ENCODE measurements around the gene KRTAP12-2. TPM values are rescaled to one million over a fixed set of nuclear protein-coding genes. Genes with fewer than 3 reads are reported as not detected.

KRTAP12-2 gene
- total RNA-seq, 4 donors from 2014 or later: not detected

DNA sequence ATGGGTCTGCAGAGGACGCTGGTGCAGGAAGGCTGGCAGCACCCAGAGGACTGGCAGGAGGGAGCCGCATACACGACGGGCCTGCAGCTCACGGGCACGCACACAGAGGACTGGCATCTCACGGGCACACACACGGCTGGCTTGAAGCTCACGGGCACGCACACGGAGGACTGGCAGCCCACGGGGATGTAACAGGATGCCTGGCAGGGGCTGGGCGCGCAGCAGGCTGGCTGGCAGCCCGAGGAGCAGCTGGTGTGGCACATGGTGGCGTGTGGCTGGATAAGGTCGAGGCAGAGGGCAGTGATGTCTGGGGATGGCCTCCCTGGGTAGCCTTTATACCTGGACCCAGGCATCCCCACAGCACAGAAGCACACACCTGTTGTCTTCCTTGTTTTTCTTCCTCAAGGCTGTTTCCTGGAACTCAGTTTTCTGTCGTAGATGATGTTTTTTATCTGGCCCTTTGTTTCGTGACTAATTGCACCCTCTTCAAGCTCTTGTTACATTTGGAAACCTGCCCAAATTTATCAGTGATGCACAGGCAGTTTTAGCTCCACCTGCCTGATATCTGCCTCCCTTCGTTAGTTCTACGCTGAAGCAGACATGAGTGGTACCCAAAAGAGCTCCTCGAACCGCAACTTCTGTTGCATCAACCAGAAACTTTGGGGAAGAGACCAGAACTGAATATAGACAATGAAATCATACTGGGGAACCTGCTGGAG, 15.3 kb upstream of the KRTAP12-2 start, which contains the start of gene KRTAP12-1:
KRTAP12-1 (minus strand) TSS at position 303 of the 719 bp plus-strand sequence; CDS start at position 263, 40 bp downstream.
- no peak within 1 kb of the TSS for H3K4me3 ChIP-seq
- no peaks in the 10 kb centered on the region for H3K9me3 ChIP-seq
- 77% methylated on average over 10 of the region's 23 CpGs for WGBS
- no peaks in the 10 kb centered on the region for H3K36me3 ChIP-seq
- H3K4me1 ChIP-seq: no peaks in the 10 kb centered on the region
- TF ChIP-seq, protein P1, sequence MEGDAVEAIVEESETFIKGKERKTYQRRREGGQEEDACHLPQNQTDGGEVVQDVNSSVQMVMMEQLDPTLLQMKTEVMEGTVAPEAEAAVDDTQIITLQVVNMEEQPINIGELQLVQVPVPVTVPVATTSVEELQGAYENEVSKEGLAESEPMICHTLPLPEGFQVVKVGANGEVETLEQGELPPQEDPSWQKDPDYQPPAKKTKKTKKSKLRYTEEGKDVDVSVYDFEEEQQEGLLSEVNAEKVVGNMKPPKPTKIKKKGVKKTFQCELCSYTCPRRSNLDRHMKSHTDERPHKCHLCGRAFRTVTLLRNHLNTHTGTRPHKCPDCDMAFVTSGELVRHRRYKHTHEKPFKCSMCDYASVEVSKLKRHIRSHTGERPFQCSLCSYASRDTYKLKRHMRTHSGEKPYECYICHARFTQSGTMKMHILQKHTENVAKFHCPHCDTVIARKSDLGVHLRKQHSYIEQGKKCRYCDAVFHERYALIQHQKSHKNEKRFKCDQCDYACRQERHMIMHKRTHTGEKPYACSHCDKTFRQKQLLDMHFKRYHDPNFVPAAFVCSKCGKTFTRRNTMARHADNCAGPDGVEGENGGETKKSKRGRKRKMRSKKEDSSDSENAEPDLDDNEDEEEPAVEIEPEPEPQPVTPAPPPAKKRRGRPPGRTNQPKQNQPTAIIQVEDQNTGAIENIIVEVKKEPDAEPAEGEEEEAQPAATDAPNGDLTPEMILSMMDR (IDR thresholded peaks at IDR 0.05): no peak
- TF ChIP-seq POLR2AphosphoS5 (IDR thresholded peaks at IDR 0.05): no peak
- no peak for TF ChIP-seq EP300 (IDR thresholded peaks at IDR 0.05)
- no peak for TF ChIP-seq POLR2A (IDR thresholded peaks at IDR 0.05; ENCODE audit: low read depth)
- DNase-seq (ENCODE audit: extremely low spot score): no peak
- intact Hi-C loops (cut with DNase I): no loop called here
- H3K27ac ChIP-seq (replicated peaks in 1 of 4): no peak within 1 kb of the TSS
- peaks cover 0 to 26% (median 0%) of the 10 kb centered on the region in 4 donors for H3K27me3 ChIP-seq

DNA sequence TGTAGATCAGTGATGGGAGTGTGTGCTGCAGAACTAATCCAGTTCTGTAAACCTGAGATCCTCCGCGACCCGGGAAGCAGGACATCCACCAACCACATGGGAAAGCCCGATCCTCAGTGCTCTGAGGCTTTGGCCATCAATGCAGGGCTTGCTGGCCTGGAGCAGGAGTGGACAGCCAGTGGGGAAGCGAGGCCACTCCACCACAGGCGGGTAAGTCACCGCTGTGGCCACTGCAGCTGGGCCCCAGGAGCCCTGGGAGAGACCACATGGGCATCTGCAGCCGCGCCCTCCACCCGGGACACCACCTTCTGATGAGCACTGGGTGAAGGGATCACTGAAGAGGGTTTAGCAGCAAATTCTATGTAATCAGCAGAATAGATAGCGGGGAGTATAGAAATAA, 14.4 kb upstream of the KRTAP12-2 start:
- no peak for TF ChIP-seq POLR2AphosphoS5 (IDR thresholded peaks at IDR 0.05)
- TF ChIP-seq EP300 (IDR thresholded peaks at IDR 0.05): no peak
- TF ChIP-seq POLR2A (IDR thresholded peaks at IDR 0.05; ENCODE audit: low read depth): no peak
- TF ChIP-seq, protein P1 (IDR thresholded peaks at IDR 0.05): no peak
- H3K9me3 ChIP-seq: no peaks in the 10 kb centered on the region
- H3K36me3 ChIP-seq: no peaks in the 10 kb centered on the region
- 81% methylated on average over 11 of the region's 11 CpGs for WGBS
- H3K4me3 ChIP-seq: no peak overlapping the region
- intact Hi-C loops (cut with DNase I): no loop called here
- peaks cover 0 to 17% (median 0%) of the 10 kb centered on the region in 4 donors for H3K27me3 ChIP-seq
- H3K27ac ChIP-seq (replicated peaks in 1 of 4): no peak overlapping the region
- no peak for DNase-seq (ENCODE audit: extremely low spot score)
- H3K4me1 ChIP-seq: no peaks in the 10 kb centered on the region

DNA sequence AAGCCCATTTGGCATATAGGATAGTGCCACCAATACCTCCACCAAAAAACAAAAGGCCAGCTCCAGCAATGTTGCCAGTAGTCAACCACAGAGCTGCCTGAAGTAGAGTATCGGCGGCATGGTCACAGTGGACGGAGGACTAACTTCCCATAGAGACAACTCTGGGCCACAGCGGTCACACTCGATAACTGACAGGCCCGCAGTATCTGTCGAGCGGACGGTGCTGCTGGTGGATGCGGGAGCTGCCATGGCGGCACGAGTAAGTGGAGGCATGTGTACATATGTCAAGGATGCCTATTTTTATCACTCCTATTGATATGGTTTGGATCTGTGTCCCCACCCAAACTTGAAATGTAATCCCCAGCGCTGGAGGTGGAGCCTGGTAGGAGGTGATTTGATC, 11.2 kb upstream of the KRTAP12-2 start:
- WGBS: 98% methylated on average over 13 of the region's 13 CpGs
- H3K4me3 ChIP-seq: no peak overlapping the region
- H3K27ac ChIP-seq (replicated peaks in 1 of 4): no peak overlapping the region
- DNase-seq (ENCODE audit: extremely low spot score): peak; percentile 45
- peaks cover 0 to 7% (median 0%) of the 10 kb centered on the region in 4 donors for H3K27me3 ChIP-seq
- intact Hi-C loops (cut with DNase I): no loop called here
- TF ChIP-seq EP300 (IDR thresholded peaks at IDR 0.05): no peak
- TF ChIP-seq POLR2A (IDR thresholded peaks at IDR 0.05; ENCODE audit: low read depth): no peak
- no peak for TF ChIP-seq POLR2AphosphoS5 (IDR thresholded peaks at IDR 0.05)
- TF ChIP-seq, protein P1 (IDR thresholded peaks at IDR 0.05): no peak
- H3K4me1 ChIP-seq: no peaks in the 10 kb centered on the region
- H3K9me3 ChIP-seq: peaks cover 0 to 10% (median 4%) of the 10 kb centered on the region in 4 donors
- H3K36me3 ChIP-seq: no peaks in the 10 kb centered on the region

DNA sequence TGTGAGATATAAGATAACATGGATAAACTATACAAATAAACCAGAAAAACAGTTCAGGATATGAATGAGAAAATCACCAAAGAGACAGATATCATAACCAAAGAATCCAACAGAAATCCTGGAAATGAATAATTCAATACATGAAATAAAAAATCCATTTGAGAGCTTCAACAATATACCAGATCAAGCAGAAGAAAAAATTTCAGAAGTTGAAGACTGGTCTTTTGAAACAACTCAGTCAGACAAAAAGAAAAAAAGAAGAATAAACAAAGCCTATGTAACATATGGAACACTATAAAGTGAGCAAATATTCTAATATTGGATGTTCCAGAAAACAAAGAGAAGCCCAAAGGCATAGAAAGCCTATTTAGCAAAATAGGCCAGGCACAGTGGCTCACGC, 5.2 kb upstream of the KRTAP12-2 start:
- TF ChIP-seq EP300 (IDR thresholded peaks at IDR 0.05) (no peak), POLR2AphosphoS5 (IDR thresholded peaks at IDR 0.05) (no peak), POLR2A (IDR thresholded peaks at IDR 0.05; ENCODE audit: low read depth) (no peak)
- TF ChIP-seq, protein P1 (IDR thresholded peaks at IDR 0.05): no peak
- Histone ChIP-seq H3K36me3 (no peaks in the 10 kb centered on the region), H3K4me3 (no peak overlapping the region), H3K9me3 (peaks cover 0 to 34% (median 28%) of the 10 kb centered on the region in 4 donors), H3K27ac (replicated peaks in 1 of 4) (no peak overlapping the region), H3K4me1 (no peaks in the 10 kb centered on the region), H3K27me3 (peaks cover 0 to 27% (median 0%) of the 10 kb centered on the region in 4 donors)
- WGBS: 100% methylated on average over 1 of the region's 1 CpG
- intact Hi-C loops (cut with DNase I): no loop called here
- no peak for DNase-seq (ENCODE audit: extremely low spot score)
